Left lung (tissue), 10 donors: ENCODE measurements around the gene CDH4. TPM values are rescaled to one million over a fixed set of nuclear protein-coding genes. Genes with fewer than 3 reads are reported as not detected.

Experiments used
- ATAC-seq: fragments of 200-7000 bp; cut with Tn5 transposase; one replicate; pipeline ENCODE4 v1.9.1; 2020; ENCODE audit warnings: moderate library complexity
- DNase-seq, 4 donors: peaks; one replicate each; pipeline ENCODE4 v3.0.0-alpha.2; 2013 to 2020
- H3K27ac ChIP-seq, 2 donors: fragments of 200-600 bp; sonication (generic) in 1 of 2; one replicate each; pipeline versions ENCODE4 v1.5.0 to v1.8.0; 2020 to 2021
- H3K27me3 ChIP-seq, 2 donors: fragments of 200-600 bp; sonication (generic) in 1 of 2; one replicate each; pipeline versions ENCODE4 v1.5.0 to v1.8.0; 2020 to 2021
- H3K36me3 ChIP-seq, 2 donors: fragments of 200-600 bp; sonication (generic) in 1 of 2; one replicate each; pipeline versions ENCODE4 v1.5.0 to v1.8.0; 2020 to 2021
- H3K4me1 ChIP-seq, 2 donors: fragments of 200-600 bp; one replicate each; pipeline ENCODE4 v1.8.0; 2021
- H3K4me3 ChIP-seq, 2 donors: fragments of 200-600 bp; sonication (generic) in 1 of 2; one replicate each; pipeline versions ENCODE4 v1.5.0 to v1.8.0; 2020 to 2021; ENCODE audit warnings: mild to moderate bottlenecking in 1 of 2
- H3K9me3 ChIP-seq, 2 donors: fragments of 200-600 bp; sonication (generic) in 1 of 2; one replicate each; pipeline versions ENCODE4 v1.5.0 to v1.8.0; 2020 to 2021
- CTCF ChIP-seq, 2 donors: fragments of 200-600 bp; sonication (generic) in 1 of 2; IDR thresholded peaks; one replicate each; pipeline versions ENCODE4 v1.5.0 to v1.8.0; 2021; ENCODE audit warnings: antibody characterized with exemption in 2 of 2
- intact Hi-C, 2 donors: fragments of 100-400 bp; cut with DNase I; formaldehyde crosslinking; loops; one replicate each; pipeline versions ENCODE4 v1.11.2 to v1.14.2; 2022
- polyA plus RNA-seq, 6 donors: library from polyadenylated mRNA; unstranded; fragments of 120-200 nt; gene quantifications; one replicate each; pipeline ENCODE4 v1.2.1, GENCODE V29; 2013; ENCODE audit not compliant: insufficient read length in 6 of 6
- total RNA-seq, 2 donors: library from RNA; stranded (reverse); fragmentation: NEBNext Ultra II Directional; extraction: Animal tissue kit (Norgen Biotek cat#: 25700); gene quantifications; one replicate each; pipeline ENCODE4 v1.2.1, GENCODE V29; 2021
- donor health status: DM: no; HTN: yes; CAD: no.
- donor health status: DM: no; HTN: no; CAD: no.

The CDH4 gene
- total and polyA plus RNA-seq, 8 donors = 0.24 to 10.8 (median 5.1) TPM

GRCh38 chr20:61538183-61538942 lies 286.3 kb downstream of the CDH4 start:
- ATAC-seq = no peak
- intact Hi-C loops = no loop called here
- TF ChIP-seq CTCF (IDR thresholded peaks at IDR 0.05) = no peak

GRCh38 chr20:61538943-61539265 lies 286.8 kb downstream of the CDH4 start:
- no peak overlapping the region for H3K27ac ChIP-seq
- no peak for ATAC-seq
- no peak for TF ChIP-seq CTCF (IDR thresholded peaks at IDR 0.05)
- no peaks in the 10 kb centered on the region for H3K36me3 ChIP-seq
- no peaks in the 10 kb centered on the region for H3K4me1 ChIP-seq
- intact Hi-C loops = no loop called here
- peaks cover 0 to 16% of the 10 kb centered on the region in 2 donors for H3K9me3 ChIP-seq
- no peak for DNase-seq
- H3K27me3 ChIP-seq = peaks cover 0 to 30% of the 10 kb centered on the region in 2 donors
- no peak overlapping the region for H3K4me3 ChIP-seq

More at GRCh38 chr20:61538183-61538942, 286.3 kb downstream of the CDH4 start:
- no peak overlapping the region for H3K4me3 ChIP-seq
- H3K27me3 ChIP-seq = peaks cover 0 to 27% of the 10 kb centered on the region in 2 donors
- peaks cover 0 to 20% of the 10 kb centered on the region in 2 donors for H3K9me3 ChIP-seq
- H3K4me1 ChIP-seq = no peaks in the 10 kb centered on the region
- DNase-seq = no peak
- H3K27ac ChIP-seq = no peak overlapping the region
- no peaks in the 10 kb centered on the region for H3K36me3 ChIP-seq

GRCh38 chr20:61539706-61540360 lies 287.8 kb downstream of the CDH4 start:
- ATAC-seq = no peak
- Histone ChIP-seq H3K27ac (no peak overlapping the region), H3K9me3 (peaks cover 0 to 16% of the 10 kb centered on the region in 2 donors), H3K27me3 (peaks cover 0 to 36% of the 10 kb centered on the region in 2 donors), H3K4me1 (no peaks in the 10 kb centered on the region), H3K36me3 (no peaks in the 10 kb centered on the region), H3K4me3 (no peak overlapping the region)
- DNase-seq = no peak
- intact Hi-C loops = no loop called here
- no peak for TF ChIP-seq CTCF (IDR thresholded peaks at IDR 0.05)

GRCh38 chr20:61541537-61541936 lies 289.5 kb downstream of the CDH4 start:
- no peak for TF ChIP-seq CTCF (IDR thresholded peaks at IDR 0.05)
- no peak for ATAC-seq

GRCh38 chr20:61543086-61543485 lies 291.0 kb downstream of the CDH4 start:
- no peak for TF ChIP-seq CTCF (IDR thresholded peaks at IDR 0.05)

More at GRCh38 chr20:61541537-61541936, 289.5 kb downstream of the CDH4 start:
- Histone ChIP-seq H3K4me3 (no peak overlapping the region), H3K27me3 (peaks cover 0 to 25% of the 10 kb centered on the region in 2 donors), H3K27ac (no peak overlapping the region), H3K36me3 (no peaks in the 10 kb centered on the region), H3K9me3 (peaks cover 0 to 17% of the 10 kb centered on the region in 2 donors), H3K4me1 (no peaks in the 10 kb centered on the region)
- DNase-seq = no peak
- intact Hi-C loops = no loop called here

More at GRCh38 chr20:61543086-61543485, 291.0 kb downstream of the CDH4 start:
- ATAC-seq = no peak
- no peaks in the 10 kb centered on the region for H3K36me3 ChIP-seq
- H3K27me3 ChIP-seq = peaks cover 0 to 31% of the 10 kb centered on the region in 2 donors
- DNase-seq = no peak
- intact Hi-C loops = no loop called here
- H3K4me1 ChIP-seq = no peaks in the 10 kb centered on the region
- H3K4me3 ChIP-seq = no peak overlapping the region
- no peak overlapping the region for H3K27ac ChIP-seq
- H3K9me3 ChIP-seq = peaks cover 0 to 9% of the 10 kb centered on the region in 2 donors
